GM12873 (cell line): Measurements from ENCODE around the gene TSKS.

Source experiments
- CTCF ChIP-seq: IDR thresholded peaks from 2 replicates; pipeline ENCODE4 v1.5.1; 2012; ENCODE audit warnings: low read depth, mild to moderate bottlenecking, moderate library complexity, low read length, control low read depth; ENCODE audit not compliant: insufficient read depth; ENCODE audit errors: missing control alignments

TSKS gene

GRCh38 chr19:49749771-49750170 lies 13.3 kb downstream of the TSKS start:
- no peak for TF ChIP-seq CTCF

GRCh38 chr19:49749055-49749716 lies 13.9 kb downstream of the TSKS start:
- no peak for TF ChIP-seq CTCF

GRCh38 chr19:49746206-49746958 lies 16.7 kb downstream of the TSKS start:
- no peak for TF ChIP-seq CTCF

GRCh38 chr19:49744946-49745381 lies 18.1 kb downstream of the TSKS start:
- TF ChIP-seq CTCF, result no peak

GRCh38 chr19:49741210-49741844 lies 21.8 kb downstream of the TSKS start:
- no peak for TF ChIP-seq CTCF

- TF ChIP-seq CTCF, result no peak
Measured at GRCh38 chr19:49739933-49740332, 23.2 kb downstream of the TSKS start.

- TF ChIP-seq CTCF, result no peak
Measured at GRCh38 chr19:49739098-49739497, 24.0 kb downstream of the TSKS start.
